Measurements from ENCODE around the gene IL1RAP.

- TF ChIP-seq, protein P1, sequence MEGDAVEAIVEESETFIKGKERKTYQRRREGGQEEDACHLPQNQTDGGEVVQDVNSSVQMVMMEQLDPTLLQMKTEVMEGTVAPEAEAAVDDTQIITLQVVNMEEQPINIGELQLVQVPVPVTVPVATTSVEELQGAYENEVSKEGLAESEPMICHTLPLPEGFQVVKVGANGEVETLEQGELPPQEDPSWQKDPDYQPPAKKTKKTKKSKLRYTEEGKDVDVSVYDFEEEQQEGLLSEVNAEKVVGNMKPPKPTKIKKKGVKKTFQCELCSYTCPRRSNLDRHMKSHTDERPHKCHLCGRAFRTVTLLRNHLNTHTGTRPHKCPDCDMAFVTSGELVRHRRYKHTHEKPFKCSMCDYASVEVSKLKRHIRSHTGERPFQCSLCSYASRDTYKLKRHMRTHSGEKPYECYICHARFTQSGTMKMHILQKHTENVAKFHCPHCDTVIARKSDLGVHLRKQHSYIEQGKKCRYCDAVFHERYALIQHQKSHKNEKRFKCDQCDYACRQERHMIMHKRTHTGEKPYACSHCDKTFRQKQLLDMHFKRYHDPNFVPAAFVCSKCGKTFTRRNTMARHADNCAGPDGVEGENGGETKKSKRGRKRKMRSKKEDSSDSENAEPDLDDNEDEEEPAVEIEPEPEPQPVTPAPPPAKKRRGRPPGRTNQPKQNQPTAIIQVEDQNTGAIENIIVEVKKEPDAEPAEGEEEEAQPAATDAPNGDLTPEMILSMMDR (IDR thresholded peaks at IDR 0.05; ENCODE audit: insufficient read depth, low read length): no peak
- TF ChIP-seq POLR2AphosphoS5 (IDR thresholded peaks at IDR 0.05; ENCODE audit: low read depth): no peak
- TF ChIP-seq GABPA (IDR thresholded peaks at IDR 0.05; ENCODE audit: low read depth): no peak
- no peak for TF ChIP-seq REST (IDR thresholded peaks at IDR 0.05; ENCODE audit: insufficient replicate concordance, low read depth)
These were observed 87.7 kb downstream of the IL1RAP start for GRCh38 chr3:190601622-190602021.
